Activated CD4-positive, alpha-beta T cell treated with anti-CD3 and anti-CD28 coated beads, Interleukin-2, amount 50 U/mL, for 48 hours (primary cell): Measurements from ENCODE around the gene BCL2L11.
"Not testable (repeated sequence)": the region's sequence is repeated elsewhere in the genome, so short reads cannot be mapped to it uniquely, and the experiment has no call there.

ENCODE experiments used
- DNase-seq, 2 experiments: peaks; one replicate each; pipeline ENCODE4 v3.0.0-alpha.2; 2020

The BCL2L11 gene

GRCh38 chr2:111120253-111121027 lies at the start of gene BCL2L11:
TSS of gene BCL2L11 (plus strand) at chr2:111120914. CDS start at chr2:111123746, 2,832 bp downstream.
- DNase-seq: peak; percentile 87 to 91

DNA sequence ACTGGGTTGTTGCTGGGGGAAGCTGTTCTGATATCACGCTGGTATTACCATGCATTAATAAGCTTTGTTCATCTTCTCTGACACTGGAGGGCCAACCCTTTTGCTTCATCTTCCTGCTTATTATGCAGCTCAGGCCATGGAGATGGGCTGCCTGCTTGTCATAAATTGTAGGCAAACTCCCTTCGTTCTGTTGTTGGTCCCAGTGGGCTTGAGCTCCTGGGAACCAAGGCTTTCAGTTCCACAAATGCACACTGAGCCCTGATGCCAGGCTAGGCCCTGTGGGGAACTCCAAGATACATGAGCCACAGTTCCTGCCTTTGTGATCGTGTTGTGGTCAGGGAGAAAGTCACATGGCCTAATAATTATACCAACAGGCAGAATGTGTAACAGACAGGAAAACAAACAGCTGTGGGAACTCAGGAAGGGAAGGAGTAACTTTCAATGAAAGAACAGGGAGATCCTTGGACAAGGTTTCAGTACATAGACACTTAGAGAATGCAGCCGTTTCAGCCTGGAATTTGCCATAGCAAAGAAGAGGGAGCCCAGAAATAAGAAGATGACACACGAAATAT lies 49.0 kb upstream of the BCL2L11 start:
- no peak for DNase-seq

DNA sequence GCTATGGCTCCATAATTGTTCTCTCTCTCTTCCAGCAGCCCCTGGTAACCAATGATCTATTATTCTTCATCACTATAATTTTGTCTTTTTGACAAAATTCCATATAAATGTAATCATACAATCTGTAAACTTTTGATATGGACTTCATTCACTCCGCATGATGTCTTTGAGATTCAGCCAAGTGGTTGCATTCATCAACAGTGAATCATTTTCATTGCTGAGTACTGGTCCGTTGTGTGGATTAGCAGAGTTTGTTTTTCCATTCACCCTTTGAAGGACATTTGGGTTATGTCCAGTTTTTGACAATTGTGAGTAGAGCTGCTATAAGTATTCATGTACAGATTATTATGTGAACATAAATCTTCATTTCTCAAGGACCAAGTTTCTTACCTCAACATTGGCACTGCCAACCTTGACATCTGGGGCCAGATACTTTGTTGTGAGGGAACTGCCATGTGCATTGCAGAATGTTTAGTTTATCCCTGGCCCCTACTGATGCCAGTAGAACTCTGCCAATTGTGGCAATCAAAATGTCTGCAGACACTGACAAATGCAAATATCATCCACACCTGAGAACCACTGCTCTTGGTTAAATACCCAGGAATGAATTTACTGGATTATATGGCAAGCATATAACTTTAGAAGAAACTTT lies 48.4 kb upstream of the BCL2L11 start:
- no peak for DNase-seq

- DNase-seq: not testable (repeated sequence)
Measured at GRCh38 chr2:111082659-111083058, 38.1 kb upstream of the BCL2L11 start.

GRCh38 chr2:111091811-111092211 lies 28.9 kb upstream of the BCL2L11 start:
- no peak for DNase-seq

DNA sequence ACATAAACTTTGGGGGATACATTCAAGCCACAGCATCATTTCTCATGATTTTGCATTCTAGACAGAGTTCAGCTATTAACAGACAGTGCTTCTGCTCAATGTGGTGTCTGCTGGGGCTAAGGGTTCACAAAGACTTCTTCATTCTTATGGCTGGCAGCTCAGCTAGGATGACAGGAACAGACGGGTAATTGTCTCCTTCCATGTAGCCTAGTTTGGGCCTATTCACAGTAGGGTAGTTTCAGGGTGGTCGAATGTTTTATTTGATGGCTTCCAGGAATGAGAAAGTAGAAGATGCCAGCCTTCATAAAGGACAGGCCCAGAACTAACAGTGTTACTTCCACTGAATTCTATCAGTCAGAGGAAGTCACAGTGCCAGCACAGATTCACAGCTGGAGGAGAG lies 26.0 kb upstream of the BCL2L11 start:
- no peak for DNase-seq

- DNase-seq: no peak
Measured at GRCh38 chr2:111095434-111095833, 25.3 kb upstream of the BCL2L11 start.

GRCh38 chr2:111099402-111099801 lies 21.3 kb upstream of the BCL2L11 start:
- no peak for DNase-seq

DNA sequence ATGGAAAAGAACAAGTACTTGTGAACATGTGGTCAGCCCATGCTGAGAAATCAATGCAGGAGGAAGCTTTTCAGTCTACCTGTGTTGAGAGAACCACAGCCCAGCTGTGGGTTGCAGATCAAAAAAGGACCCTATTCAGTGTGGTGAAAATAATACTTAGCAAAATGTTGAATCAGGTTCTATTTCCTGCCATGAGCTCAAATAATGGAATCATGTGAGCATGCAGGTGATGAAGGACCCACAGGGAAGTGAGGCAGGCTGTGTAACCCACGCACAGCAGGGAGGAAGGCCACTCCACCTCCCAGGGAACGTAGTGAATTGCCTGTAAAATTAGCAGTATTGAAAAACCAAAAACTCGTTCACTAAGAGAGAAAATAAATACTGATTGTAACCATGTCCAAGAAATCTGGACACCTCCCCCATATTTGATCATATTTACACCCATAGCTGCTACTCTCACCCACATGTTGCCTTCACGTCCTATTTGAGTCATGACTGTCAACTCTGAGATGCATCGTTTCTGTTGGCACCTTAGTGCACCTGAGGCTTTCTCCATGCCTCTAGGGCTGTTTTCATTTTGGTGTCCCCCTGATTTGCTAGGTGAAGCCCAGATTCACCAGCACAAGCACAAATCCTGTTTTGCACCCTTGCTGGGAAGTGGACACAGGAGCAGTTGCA lies 20.5 kb upstream of the BCL2L11 start:
- DNase-seq: no peak

GRCh38 chr2:111100765-111101162 lies 19.9 kb upstream of the BCL2L11 start:
- DNase-seq: peak; percentile 16 to 46

- peak; percentile 20 to 40 for DNase-seq
Measured at GRCh38 chr2:111101592-111101991, 19.1 kb upstream of the BCL2L11 start.

- DNase-seq: no peak
Measured at GRCh38 chr2:111102216-111102615, 18.5 kb upstream of the BCL2L11 start.

DNA sequence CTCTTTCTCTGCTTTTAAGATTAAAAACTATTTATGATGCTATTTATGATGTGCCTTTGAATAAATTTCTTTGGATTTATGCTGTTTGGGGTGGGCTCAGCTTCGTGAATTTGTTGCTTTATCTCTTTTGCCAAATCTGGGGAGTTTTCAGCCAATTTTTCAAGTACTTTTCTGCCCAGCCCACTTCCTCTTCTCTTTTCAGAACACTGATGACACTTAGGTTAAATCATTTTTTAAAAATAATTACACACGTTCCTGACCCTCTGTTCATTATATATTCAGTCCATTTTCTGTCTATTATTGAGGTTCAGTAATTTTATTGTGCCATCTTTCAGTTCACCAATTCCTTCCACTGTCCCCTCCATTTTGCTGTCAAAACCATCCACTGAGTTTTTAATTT lies 14.8 kb upstream of the BCL2L11 start:
- DNase-seq: no peak

DNA sequence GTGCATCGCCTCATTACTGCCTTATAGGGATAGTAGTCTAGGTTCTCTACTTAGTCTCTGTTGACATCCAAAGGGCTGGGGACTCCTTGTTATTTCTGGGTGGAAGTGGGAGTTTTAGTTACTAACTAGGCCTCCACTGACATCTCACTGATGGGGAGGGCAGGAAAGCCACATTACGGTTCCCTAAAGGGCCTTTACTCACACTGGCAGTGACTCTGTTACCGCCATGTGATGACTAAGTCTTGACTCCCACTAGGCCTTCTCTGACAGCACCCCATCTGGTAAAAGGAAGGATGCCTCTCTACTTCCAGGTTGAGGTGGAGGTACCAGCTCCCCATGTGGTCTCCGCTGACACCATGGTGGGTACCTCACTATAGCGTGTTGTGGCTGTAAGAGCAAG lies 14.0 kb upstream of the BCL2L11 start:
- DNase-seq: peak in 1 of 2 experiments; percentile 23

- no peak for DNase-seq
Measured at GRCh38 chr2:111108745-111109271, 11.9 kb upstream of the BCL2L11 start.

GRCh38 chr2:111111101-111111755 lies 9.5 kb upstream of the BCL2L11 start:
- peak; percentile 32 to 55 for DNase-seq

GRCh38 chr2:111113838-111114237 lies 6.9 kb upstream of the BCL2L11 start:
- no peak for DNase-seq

DNA sequence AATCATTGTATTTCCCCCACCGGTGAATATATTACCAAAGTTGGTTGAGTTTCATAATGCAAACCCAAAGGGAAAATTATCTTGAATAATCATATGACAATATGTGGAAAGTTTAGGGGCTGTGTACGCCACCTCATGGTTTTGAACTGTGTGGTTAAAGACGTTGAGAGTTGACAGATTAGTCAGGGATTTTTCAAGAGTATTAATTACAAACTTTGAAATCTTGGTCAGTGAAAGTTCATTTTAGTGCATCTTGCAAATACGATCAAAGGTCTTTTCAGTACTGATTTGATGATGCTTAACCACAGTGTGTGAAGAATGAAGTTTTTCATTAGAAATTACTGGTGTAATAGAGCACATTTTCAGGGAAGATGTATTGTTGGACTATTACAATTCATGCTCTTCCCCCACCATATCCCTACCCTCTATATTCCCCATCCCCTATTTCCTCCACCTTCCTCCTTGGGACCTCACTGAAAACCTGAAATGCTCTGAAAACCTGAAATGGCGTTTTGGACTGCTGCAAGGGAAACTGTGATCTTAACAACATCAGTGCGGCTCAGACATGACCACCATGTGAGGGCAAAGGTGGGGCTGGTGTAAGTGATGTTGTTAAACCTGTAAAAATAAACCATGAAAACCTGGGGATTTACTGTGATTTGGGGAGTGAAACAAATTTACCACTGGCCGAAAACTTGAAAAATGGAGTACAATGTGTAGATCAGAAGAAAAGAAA lies 4.5 kb upstream of the BCL2L11 start:
- DNase-seq: peak; percentile 31 to 45

- DNase-seq: peak; percentile 73 to 80
Measured at GRCh38 chr2:111116843-111117597, 3.7 kb upstream of the BCL2L11 start.

- DNase-seq: peak; percentile 45 to 61
Measured at GRCh38 chr2:111117598-111118480, 2.9 kb upstream of the BCL2L11 start.
